Ectodermal cell (in vitro differentiated cells): ENCODE results near the gene AQP6. TPM values are rescaled to one million over a fixed set of nuclear protein-coding genes. Genes with fewer than 3 reads are reported as not detected.

Experiments used
- H3K27ac ChIP-seq: 2 replicates; pipeline ENCODE4 v1.7.0; 2013; ENCODE audit warnings: mild to moderate bottlenecking, low read depth, low read length; ENCODE audit not compliant: insufficient read depth, poor library complexity, severe bottlenecking
- H3K27me3 ChIP-seq: 2 replicates; pipeline ENCODE4 v1.7.0; 2013; ENCODE audit warnings: mild to moderate bottlenecking, low read length; ENCODE audit not compliant: insufficient read depth, control insufficient read depth, poor library complexity, severe bottlenecking
- H3K36me3 ChIP-seq: one replicate; pipeline ENCODE4 v1.7.0; 2013; ENCODE audit warnings: low read length; ENCODE audit not compliant: control insufficient read depth, insufficient read depth
- H3K4me1 ChIP-seq: one replicate; pipeline ENCODE4 v1.7.0; 2013; ENCODE audit warnings: low read length; ENCODE audit not compliant: control insufficient read depth, insufficient read depth
- H3K4me3 ChIP-seq: 2 replicates; pipeline ENCODE4 v1.7.0; 2013; ENCODE audit warnings: low read depth, low read length, control low read depth; ENCODE audit not compliant: insufficient read depth
- H3K9me3 ChIP-seq: 2 replicates; pipeline ENCODE4 v1.7.0; 2013; ENCODE audit warnings: mild to moderate bottlenecking, low read length, moderate library complexity; ENCODE audit not compliant: control insufficient read depth
- WGBS, 2 experiments: methylation state at CpG; one replicate each; pipeline ENCODE4 v1.1.7; 2013; ENCODE audit warnings: missing lambda C conversion rate in 2 of 2; 5-methylcytosine and 5-hydroxymethylcytosine counted together
- polyA plus RNA-seq, 4 experiments: library from polyadenylated mRNA; stranded (reverse); fragments of 50-300 nt; gene quantifications; one replicate each; pipeline ENCODE4 v1.2.3, GENCODE V29; 2013

The AQP6 gene, protein sequence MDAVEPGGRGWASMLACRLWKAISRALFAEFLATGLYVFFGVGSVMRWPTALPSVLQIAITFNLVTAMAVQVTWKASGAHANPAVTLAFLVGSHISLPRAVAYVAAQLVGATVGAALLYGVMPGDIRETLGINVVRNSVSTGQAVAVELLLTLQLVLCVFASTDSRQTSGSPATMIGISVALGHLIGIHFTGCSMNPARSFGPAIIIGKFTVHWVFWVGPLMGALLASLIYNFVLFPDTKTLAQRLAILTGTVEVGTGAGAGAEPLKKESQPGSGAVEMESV
- not detected for polyA plus RNA-seq (2013, experiment 1 of 4)
- polyA plus RNA-seq (2013, experiment 2 of 4), result 0.09 TPM
- polyA plus RNA-seq (2013, experiment 3 of 4), result 0.05 TPM
- polyA plus RNA-seq (2013, experiment 4 of 4), result not detected

DNA sequence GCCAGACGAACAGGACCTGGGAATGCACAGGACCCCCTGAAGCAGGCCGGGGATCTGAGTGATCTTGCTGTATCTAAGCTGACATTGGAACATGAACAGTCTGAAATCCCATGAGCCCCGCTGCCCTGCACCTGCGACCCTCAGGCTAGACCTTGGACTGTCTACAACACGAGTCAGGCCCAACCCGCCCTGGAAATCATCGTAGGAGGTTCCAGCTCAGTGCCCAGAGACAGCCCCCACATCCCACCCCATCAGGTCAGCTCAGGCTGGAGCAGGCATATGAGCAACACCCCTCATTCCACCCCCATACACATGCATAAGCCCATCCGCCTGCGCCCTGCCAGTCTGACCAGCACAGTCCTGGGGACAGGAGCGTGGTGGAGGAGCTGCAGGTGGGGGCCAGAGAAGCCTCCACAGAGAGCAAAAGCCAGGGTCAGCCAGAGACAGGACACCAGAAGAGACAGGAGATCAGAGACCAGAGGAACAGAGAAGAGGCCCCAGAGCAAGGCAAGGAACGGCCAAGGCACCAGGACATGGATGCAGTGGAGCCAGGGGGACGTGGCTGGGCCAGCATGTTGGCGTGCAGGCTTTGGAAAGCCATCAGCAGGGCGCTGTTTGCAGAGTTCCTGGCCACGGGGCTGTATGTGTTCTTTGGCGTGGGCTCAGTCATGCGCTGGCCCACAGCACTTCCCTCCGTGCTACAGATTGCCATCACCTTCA lies at the start of gene AQP6:
Gene AQP6 (plus strand): TSS at position 307 of the 720 bp plus-strand sequence. CDS start 227 bp downstream, at position 534.
- H3K4me3 ChIP-seq, result no peak within 1 kb of the TSS
- H3K27ac ChIP-seq, result no peak within 1 kb of the TSS
- H3K4me1 ChIP-seq, result peaks cover 13% of the 10 kb centered on the region
- H3K36me3 ChIP-seq, result no peaks in the 10 kb centered on the region
- peaks cover 10% of the 10 kb centered on the region for H3K27me3 ChIP-seq
- H3K9me3 ChIP-seq, result no peaks in the 10 kb centered on the region
- 93 to 94% methylated on average over 18 of the region's 18 CpGs for WGBS, 2 experiments

DNA sequence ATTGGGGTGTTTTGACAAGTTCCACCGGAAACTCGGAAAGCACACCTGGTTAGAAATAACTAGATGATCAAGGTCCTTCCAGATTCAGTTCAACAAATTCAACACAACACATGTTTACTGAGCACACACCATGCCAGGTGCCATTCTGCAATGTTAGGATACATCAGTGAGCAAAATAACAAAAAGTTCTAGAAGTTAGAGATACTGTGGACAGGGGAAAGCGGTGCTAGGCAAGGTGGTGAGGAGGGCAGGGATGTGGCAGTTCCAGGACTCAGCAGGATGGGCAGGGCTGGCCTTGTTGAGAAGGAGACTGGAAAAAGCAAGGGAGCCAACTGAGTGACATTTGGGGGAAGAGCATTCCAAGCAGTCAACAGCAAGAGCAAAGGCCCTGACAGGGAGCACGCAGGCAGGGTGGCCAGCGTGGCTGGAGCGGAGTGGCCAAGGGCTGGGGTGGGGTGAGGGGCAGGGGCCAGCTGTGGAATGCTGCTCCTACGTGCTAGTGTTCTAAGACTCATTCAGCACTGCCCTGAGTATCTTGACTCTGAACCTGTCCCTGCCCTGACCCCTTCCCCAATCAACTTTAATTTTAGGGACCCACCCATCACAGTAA lies 49.6 kb upstream of the AQP6 start:
- H3K27ac ChIP-seq, result no peak overlapping the region
- WGBS, 2 experiments, result 83 to 88% methylated on average over 7 of the region's 7 CpGs
- no peaks in the 10 kb centered on the region for H3K36me3 ChIP-seq
- no peaks in the 10 kb centered on the region for H3K4me1 ChIP-seq
- H3K27me3 ChIP-seq, result no peaks in the 10 kb centered on the region
- H3K4me3 ChIP-seq, result no peak overlapping the region
- no peaks in the 10 kb centered on the region for H3K9me3 ChIP-seq

DNA sequence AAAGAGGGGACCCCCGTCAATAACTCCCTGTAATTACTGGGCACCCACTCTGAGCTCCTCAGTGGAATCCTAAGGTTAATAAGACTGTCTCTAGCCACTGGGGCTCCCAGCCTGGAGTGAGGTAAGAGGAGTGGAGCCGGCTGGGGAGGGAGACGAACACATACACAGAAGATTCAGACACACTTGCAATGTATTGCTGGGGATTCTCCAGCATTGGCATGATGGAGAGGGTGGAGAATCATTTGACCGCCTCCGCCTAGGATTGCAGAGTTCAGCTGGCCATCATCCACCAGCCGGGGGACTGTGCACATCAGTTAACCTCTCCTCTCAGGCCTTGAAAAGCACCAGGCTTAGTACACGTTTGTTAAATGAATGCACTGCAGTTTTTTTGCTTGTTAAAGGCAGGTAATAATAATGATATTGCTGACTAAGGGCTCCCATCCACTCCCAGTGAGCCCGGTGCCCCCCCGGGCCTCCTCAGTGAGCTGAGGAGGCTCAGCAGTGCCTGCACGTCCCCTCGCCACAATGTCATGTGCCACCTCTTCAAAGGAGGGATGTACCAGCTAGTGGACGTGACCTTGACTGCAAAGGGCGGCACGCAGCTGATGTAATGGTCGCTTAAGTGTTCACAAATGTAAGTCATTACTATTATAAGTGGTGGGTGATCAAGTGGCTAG lies 48.7 kb upstream of the AQP6 start:
- H3K27ac ChIP-seq, result no peak overlapping the region
- H3K27me3 ChIP-seq, result no peaks in the 10 kb centered on the region
- H3K4me1 ChIP-seq, result no peaks in the 10 kb centered on the region
- WGBS, 2 experiments, result 92 to 93% methylated on average over 15 of the region's 15 CpGs
- H3K36me3 ChIP-seq, result no peaks in the 10 kb centered on the region
- no peak overlapping the region for H3K4me3 ChIP-seq
- no peaks in the 10 kb centered on the region for H3K9me3 ChIP-seq

DNA sequence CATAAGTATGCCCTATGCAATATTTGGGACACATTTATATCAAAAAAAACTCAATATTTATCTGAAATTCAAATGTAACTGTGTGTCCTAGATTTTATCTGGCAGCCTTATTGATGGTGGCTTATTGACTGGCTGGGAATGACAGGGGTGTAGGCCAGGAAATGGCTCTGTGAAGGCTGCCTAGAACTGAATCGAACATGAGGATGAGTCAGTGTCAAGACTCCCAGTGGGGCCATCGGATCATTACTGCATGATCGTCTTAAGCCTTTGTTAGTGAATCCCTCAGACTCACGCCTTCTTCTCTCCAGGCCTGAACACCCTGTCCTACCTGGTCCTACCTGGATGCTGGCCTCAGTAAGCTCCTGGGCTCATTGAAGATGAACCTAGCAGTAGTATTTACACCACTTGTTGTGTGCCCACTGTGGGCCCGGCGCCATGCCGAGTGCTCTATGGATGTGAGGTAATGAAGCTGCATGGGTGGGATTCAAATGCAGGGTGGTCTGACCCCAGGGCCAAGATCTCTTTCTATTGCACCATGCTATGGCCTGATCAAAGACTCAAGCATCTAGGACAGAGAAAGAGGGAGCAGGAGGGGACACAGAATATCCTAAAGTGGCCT lies 48.0 kb upstream of the AQP6 start:
- Histone ChIP-seq H3K36me3 (no peaks in the 10 kb centered on the region), H3K9me3 (no peaks in the 10 kb centered on the region), H3K4me1 (no peaks in the 10 kb centered on the region), H3K27me3 (no peaks in the 10 kb centered on the region), H3K27ac (no peak overlapping the region), H3K4me3 (no peak overlapping the region)
- WGBS, 2 experiments, result 92 to 95% methylated on average over 7 of the region's 7 CpGs

DNA sequence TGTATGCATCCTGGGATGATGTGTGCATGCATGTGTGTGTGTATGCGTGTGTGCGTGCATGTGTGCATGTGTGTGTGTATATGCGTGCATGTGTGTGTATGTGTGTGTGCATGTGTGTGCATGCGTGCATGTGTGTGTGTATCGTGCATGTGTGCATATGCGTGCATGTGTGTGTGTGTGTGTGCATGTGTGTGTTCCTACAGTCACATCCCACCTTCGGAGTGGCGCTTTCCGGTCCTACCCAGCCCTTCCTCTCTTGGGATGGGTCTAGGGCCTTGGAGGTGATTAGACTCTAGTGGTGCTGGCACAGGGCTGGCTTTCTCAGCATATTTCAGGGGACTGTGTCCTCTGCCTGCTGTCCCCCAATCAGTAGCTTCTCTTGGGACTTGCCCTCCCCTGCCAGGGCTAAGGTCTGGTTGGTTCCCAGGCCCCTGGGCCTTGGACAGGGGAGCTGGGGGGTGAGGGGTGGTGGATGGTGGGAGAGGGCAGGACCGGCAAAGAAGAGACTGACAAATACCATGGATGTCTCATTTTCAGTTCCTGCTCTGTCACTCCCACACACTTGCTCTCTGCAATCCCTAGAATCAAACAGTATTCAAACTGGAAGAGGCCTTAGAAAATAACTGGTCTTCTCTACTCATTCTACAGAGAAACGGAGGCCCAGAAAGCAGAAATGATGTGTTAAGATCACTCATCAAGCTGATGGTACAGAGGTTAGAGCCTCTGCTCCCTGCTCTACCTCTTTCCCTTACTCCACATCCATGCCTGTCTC lies 47.1 kb upstream of the AQP6 start:
- Histone ChIP-seq H3K4me3 (no peak overlapping the region), H3K27me3 (no peaks in the 10 kb centered on the region), H3K9me3 (no peaks in the 10 kb centered on the region), H3K4me1 (no peaks in the 10 kb centered on the region), H3K36me3 (no peaks in the 10 kb centered on the region), H3K27ac (no peak overlapping the region)
- 94 to 95% methylated on average over 11 of the region's 11 CpGs for WGBS, 2 experiments

DNA sequence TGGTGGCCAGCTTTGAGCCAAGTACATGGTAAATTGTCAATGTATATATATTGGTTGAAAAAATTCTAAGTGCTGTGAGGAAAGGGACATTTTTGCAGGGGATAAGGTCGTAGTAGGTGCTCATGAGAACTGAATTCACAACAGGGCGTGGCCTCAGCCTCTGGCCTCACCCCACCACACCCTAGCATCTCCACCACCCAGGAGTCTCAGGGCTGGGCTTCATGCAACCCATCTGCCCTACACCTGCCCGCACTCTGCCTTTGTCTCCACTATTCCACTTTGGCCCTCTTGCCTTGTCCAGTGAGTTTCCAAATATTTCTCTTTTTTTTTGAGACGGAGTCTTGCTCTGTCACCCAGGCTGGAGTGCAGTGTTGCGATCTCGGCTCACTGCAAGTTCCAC lies 44.3 kb upstream of the AQP6 start:
- H3K4me3 ChIP-seq, result no peak overlapping the region
- no peaks in the 10 kb centered on the region for H3K36me3 ChIP-seq
- H3K4me1 ChIP-seq, result no peaks in the 10 kb centered on the region
- 88 to 91% methylated on average over 6 of the region's 6 CpGs for WGBS, 2 experiments
- H3K27ac ChIP-seq, result no peak overlapping the region
- no peaks in the 10 kb centered on the region for H3K27me3 ChIP-seq
- H3K9me3 ChIP-seq, result no peaks in the 10 kb centered on the region

DNA sequence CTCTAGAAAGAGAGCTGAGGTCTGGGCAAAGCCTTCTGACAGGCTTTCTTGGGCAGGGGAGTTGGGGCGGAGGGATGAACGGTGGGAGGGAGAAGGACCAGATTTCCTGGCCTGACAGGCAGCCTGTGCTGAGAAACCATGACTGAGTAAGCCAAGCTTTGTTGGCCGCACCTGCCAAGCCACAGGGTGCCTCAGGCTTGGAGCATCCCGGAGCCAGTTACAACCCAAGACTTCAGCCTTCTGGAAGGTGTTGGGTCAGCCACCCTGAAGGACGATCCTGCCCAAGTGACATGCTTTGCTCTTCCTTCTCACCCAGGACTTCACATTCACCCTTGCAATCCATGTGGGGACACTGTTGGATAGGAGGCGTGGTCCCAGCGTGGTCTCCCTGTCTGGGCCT lies 43.2 kb upstream of the AQP6 start:
- Histone ChIP-seq H3K27me3 (no peaks in the 10 kb centered on the region), H3K4me3 (no peak overlapping the region), H3K27ac (no peak overlapping the region), H3K36me3 (no peaks in the 10 kb centered on the region), H3K4me1 (no peaks in the 10 kb centered on the region), H3K9me3 (no peaks in the 10 kb centered on the region)
- WGBS, 2 experiments, result 86 to 87% methylated on average over 7 of the region's 7 CpGs

DNA sequence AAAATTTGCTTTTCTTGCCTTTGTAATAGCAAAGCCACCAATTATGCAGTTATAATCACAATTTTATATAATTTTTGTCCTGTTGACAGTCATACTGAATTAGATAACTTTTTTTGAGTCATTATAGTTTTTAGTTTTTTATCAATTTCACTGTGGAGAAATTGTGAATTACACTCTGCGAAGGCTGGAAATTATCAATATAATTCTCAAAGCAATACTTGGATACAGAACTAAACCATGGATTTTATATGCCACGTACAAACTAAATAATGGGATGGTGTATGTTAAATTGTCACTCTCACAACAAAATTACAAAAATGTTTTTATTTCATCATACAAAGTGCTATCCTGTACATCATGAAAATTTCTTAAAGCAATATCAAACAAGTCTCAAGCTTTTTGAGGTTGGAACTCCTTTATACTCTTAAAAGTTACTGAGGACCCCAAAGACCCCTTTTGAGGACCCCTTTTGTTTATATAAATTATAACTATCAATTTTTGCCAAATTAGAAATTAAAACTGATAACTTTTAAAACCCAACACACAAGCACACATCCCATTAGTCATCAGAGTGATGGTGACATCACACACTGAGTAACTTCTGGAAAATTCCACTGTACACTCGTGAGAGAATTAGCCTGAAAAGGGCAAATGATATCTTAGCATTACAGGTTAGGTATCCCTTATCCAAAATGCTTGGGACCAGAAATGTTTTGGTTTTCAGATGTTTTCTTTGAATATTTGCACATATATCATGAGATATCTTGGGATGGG lies 42.0 kb upstream of the AQP6 start:
- no peaks in the 10 kb centered on the region for H3K27me3 ChIP-seq
- no peak overlapping the region for H3K4me3 ChIP-seq
- WGBS, 2 experiments, result 84 to 86% methylated on average over 1 to 2 of the region's 3 CpGs
- H3K4me1 ChIP-seq, result no peaks in the 10 kb centered on the region
- H3K36me3 ChIP-seq, result no peaks in the 10 kb centered on the region
- no peaks in the 10 kb centered on the region for H3K9me3 ChIP-seq
- no peak overlapping the region for H3K27ac ChIP-seq

DNA sequence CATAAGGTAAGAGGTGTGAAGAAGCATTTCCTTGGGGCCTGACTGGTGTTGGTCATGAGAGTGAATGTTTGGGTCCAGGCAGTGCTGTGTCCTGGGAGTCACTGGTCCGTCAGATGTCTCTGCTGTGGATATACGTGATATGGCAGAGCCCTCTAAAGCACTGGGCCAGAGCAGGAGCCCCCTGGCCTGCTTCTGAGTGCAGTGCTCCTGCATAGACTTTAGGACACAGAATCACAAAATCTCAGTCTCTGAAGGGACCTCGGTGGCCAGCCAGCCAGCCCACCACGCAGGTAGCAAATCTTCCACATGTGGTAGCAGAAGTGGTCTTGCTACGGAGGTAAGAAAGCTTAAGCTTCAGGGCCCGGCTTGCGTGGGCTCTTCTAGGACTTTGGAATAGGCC lies 40.7 kb upstream of the AQP6 start:
- Histone ChIP-seq H3K4me3 (no peak overlapping the region), H3K9me3 (no peaks in the 10 kb centered on the region)

More for the DNA sequence above, 40.7 kb upstream of the AQP6 start:
- no peaks in the 10 kb centered on the region for H3K36me3 ChIP-seq
- no peaks in the 10 kb centered on the region for H3K4me1 ChIP-seq
- no peaks in the 10 kb centered on the region for H3K27me3 ChIP-seq
- no peak overlapping the region for H3K27ac ChIP-seq
- WGBS, 2 experiments, result 73 to 74% methylated on average over 7 of the region's 7 CpGs
